Hepatocyte (in vitro differentiated cells): ENCODE measurements around the gene ADAMTSL1. TPM values are rescaled to one million over a fixed set of nuclear protein-coding genes. Genes with fewer than 3 reads are reported as not detected.
A peak's percentile ranks its signal among the peaks of the same experiment; 100 is the strongest.

Source experiments
- DNase-seq: peaks from one replicate; pipeline ENCODE4 v3.0.0-alpha.2; 2016; ENCODE audit warnings: low spot score
- H2AFZ ChIP-seq: fragments of 200-600 bp; sonication (generic); 2 replicates; pipeline ENCODE4 v1.6.0; 2016; ENCODE audit warnings: antibody characterized with exemption, mild to moderate bottlenecking
- H3K27ac ChIP-seq: fragments of 200-600 bp; sonication (generic); 2 replicates; pipeline ENCODE4 v1.5.1; 2016; ENCODE audit warnings: mild to moderate bottlenecking
- H3K27me3 ChIP-seq: fragments of 200-600 bp; sonication (generic); 2 replicates; pipeline ENCODE4 v1.6.1; 2016
- H3K36me3 ChIP-seq: fragments of 200-600 bp; sonication (generic); replicated peaks from 2 replicates; pipeline ENCODE4 v1.5.1; 2016; ENCODE audit warnings: low read depth; ENCODE audit not compliant: insufficient read depth
- H3K4me1 ChIP-seq: fragments of 200-600 bp; sonication (generic); 2 replicates; pipeline ENCODE4 v1.5.1; 2016; ENCODE audit warnings: mild to moderate bottlenecking, moderate library complexity; ENCODE audit not compliant: insufficient read depth
- H3K4me2 ChIP-seq: fragments of 200-600 bp; sonication (generic); 2 replicates; pipeline ENCODE4 v1.6.0; 2016
- H3K4me3 ChIP-seq: fragments of 200-600 bp; sonication (generic); 2 replicates; pipeline ENCODE4 v1.5.1; 2016; ENCODE audit warnings: mild to moderate bottlenecking
- H3K79me2 ChIP-seq: fragments of 200-600 bp; sonication (generic); 2 replicates; pipeline ENCODE4 v1.6.0; 2017; ENCODE audit warnings: mild to moderate bottlenecking
- H3K9me2 ChIP-seq: fragments of 200-600 bp; sonication (generic); replicated peaks from 2 replicates; pipeline ENCODE4 v1.6.0; 2017; ENCODE audit warnings: mild to moderate bottlenecking; ENCODE audit not compliant: insufficient read depth
- H3K9me3 ChIP-seq: fragments of 200-600 bp; sonication (generic); 2 replicates; pipeline ENCODE4 v1.5.1; 2016; ENCODE audit warnings: low read depth, mild to moderate bottlenecking
- H4K20me1 ChIP-seq: fragments of 200-600 bp; sonication (generic); 2 replicates; pipeline ENCODE4 v1.6.0; 2016; ENCODE audit warnings: mild to moderate bottlenecking; ENCODE audit not compliant: insufficient read depth, poor library complexity, severe bottlenecking
- CTCF ChIP-seq: fragments of 200-600 bp; sonication (generic); IDR thresholded peaks from 2 replicates; pipeline ENCODE4 v1.5.1; 2016; ENCODE audit warnings: antibody characterized with exemption, mild to moderate bottlenecking; ENCODE audit not compliant: poor library complexity
- EZH2 ChIP-seq: fragments of 200-600 bp; sonication (generic); IDR thresholded peaks from 2 replicates; pipeline ENCODE4 v1.6.1; 2016; ENCODE audit warnings: antibody characterized with exemption, mild to moderate bottlenecking, borderline replicate concordance
- EZH2phosphoT487 ChIP-seq: fragments of 200-600 bp; sonication (generic); IDR thresholded peaks from one replicate; pipeline ENCODE4 v1.6.1; 2018; ENCODE audit warnings: antibody characterized with exemption, mild to moderate bottlenecking, low read depth, moderate library complexity; ENCODE audit not compliant: unreplicated experiment, severe bottlenecking
- WGBS: methylation state at CpG from one replicate; pipeline ENCODE4 v1.1.6; 2016; ENCODE audit warnings: low lambda C conversion rate; ENCODE audit errors: missing lambda C conversion rate; 5-methylcytosine and 5-hydroxymethylcytosine counted together
- polyA plus RNA-seq: library from polyadenylated mRNA; unstranded; fragments of >200 nt; fragmentation: Nextera tagmentation; extraction: Ambion mirVana; gene quantifications from 2 replicates; pipeline ENCODE4 v1.2.1, GENCODE V29; 2016
- total RNA-seq: library from RNA; depleted of rRNA; stranded (reverse); fragments of >200 nt; gene quantifications from 2 replicates; pipeline ENCODE4 v1.2.3, GENCODE V29; 2014

The ADAMTSL1 gene
- total and polyA plus RNA-seq, 2 experiments from 2014 or later: 7.2 to 24.0 TPM

- H3K36me3 ChIP-seq: no peaks in the 10 kb centered on the region
- H3K4me1 ChIP-seq: peaks cover 7% of the 10 kb centered on the region
- no peaks in the 10 kb centered on the region for H3K79me2 ChIP-seq
- H3K9me3 ChIP-seq: no peaks in the 10 kb centered on the region
- no peaks in the 10 kb centered on the region for H3K27me3 ChIP-seq
- no peak for DNase-seq
- TF ChIP-seq EZH2 (no peak), CTCF (no peak), EZH2phosphoT487 (no peak)
- H3K4me2 ChIP-seq: no peak overlapping the region
- H3K4me3 ChIP-seq: no peak overlapping the region
- no peaks in the 10 kb centered on the region for H4K20me1 ChIP-seq
- H2AFZ ChIP-seq: no peak overlapping the region
- no peak overlapping the region for H3K27ac ChIP-seq
- H3K9me2 ChIP-seq: no peaks in the 10 kb centered on the region
- WGBS: 97% methylated on average over 2 of the region's 2 CpGs
Observed at GRCh38 chr9:18755263-18755662, 281.3 kb downstream of the ADAMTSL1 start.

- WGBS: 27% methylated on average over 3 of the region's 3 CpGs
- TF ChIP-seq CTCF: no peak
- TF ChIP-seq EZH2phosphoT487: no peak
- TF ChIP-seq EZH2: no peak
- H2AFZ ChIP-seq: no peak overlapping the region
Observed at GRCh38 chr9:18756712-18757125, 282.8 kb downstream of the ADAMTSL1 start.

GRCh38 chr9:18759827-18760226 is 285.9 kb downstream of the ADAMTSL1 start:
- H3K4me3 ChIP-seq: no peak overlapping the region
- no peak overlapping the region for H3K27ac ChIP-seq
- WGBS: 84% methylated on average over 4 of the region's 4 CpGs
- H2AFZ ChIP-seq: no peak overlapping the region
- peaks cover 7% of the 10 kb centered on the region for H3K4me1 ChIP-seq
- no peaks in the 10 kb centered on the region for H3K79me2 ChIP-seq
- no peaks in the 10 kb centered on the region for H3K27me3 ChIP-seq
- TF ChIP-seq EZH2 (no peak), CTCF (no peak)
- H3K9me2 ChIP-seq: no peaks in the 10 kb centered on the region
- H4K20me1 ChIP-seq: peaks cover 4% of the 10 kb centered on the region
- H3K4me2 ChIP-seq: no peak overlapping the region
- no peaks in the 10 kb centered on the region for H3K9me3 ChIP-seq
- no peak for DNase-seq
- no peaks in the 10 kb centered on the region for H3K36me3 ChIP-seq

More at GRCh38 chr9:18756712-18757125, 282.8 kb downstream of the ADAMTSL1 start:
- peaks cover 7% of the 10 kb centered on the region for H3K4me1 ChIP-seq
- H3K4me3 ChIP-seq: no peak overlapping the region
- H3K27ac ChIP-seq: peak overlapping the region; percentile 7
- H4K20me1 ChIP-seq: peaks cover under 1% of the 10 kb centered on the region
- H3K27me3 ChIP-seq: no peaks in the 10 kb centered on the region
- H3K9me3 ChIP-seq: no peaks in the 10 kb centered on the region
- no peaks in the 10 kb centered on the region for H3K79me2 ChIP-seq
- no peak overlapping the region for H3K4me2 ChIP-seq
- DNase-seq: no peak
- no peaks in the 10 kb centered on the region for H3K9me2 ChIP-seq
- no peaks in the 10 kb centered on the region for H3K36me3 ChIP-seq
